ENCODE results near the gene DDC.

Gene DDC, protein sequence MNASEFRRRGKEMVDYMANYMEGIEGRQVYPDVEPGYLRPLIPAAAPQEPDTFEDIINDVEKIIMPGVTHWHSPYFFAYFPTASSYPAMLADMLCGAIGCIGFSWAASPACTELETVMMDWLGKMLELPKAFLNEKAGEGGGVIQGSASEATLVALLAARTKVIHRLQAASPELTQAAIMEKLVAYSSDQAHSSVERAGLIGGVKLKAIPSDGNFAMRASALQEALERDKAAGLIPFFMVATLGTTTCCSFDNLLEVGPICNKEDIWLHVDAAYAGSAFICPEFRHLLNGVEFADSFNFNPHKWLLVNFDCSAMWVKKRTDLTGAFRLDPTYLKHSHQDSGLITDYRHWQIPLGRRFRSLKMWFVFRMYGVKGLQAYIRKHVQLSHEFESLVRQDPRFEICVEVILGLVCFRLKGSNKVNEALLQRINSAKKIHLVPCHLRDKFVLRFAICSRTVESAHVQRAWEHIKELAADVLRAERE

DNA sequence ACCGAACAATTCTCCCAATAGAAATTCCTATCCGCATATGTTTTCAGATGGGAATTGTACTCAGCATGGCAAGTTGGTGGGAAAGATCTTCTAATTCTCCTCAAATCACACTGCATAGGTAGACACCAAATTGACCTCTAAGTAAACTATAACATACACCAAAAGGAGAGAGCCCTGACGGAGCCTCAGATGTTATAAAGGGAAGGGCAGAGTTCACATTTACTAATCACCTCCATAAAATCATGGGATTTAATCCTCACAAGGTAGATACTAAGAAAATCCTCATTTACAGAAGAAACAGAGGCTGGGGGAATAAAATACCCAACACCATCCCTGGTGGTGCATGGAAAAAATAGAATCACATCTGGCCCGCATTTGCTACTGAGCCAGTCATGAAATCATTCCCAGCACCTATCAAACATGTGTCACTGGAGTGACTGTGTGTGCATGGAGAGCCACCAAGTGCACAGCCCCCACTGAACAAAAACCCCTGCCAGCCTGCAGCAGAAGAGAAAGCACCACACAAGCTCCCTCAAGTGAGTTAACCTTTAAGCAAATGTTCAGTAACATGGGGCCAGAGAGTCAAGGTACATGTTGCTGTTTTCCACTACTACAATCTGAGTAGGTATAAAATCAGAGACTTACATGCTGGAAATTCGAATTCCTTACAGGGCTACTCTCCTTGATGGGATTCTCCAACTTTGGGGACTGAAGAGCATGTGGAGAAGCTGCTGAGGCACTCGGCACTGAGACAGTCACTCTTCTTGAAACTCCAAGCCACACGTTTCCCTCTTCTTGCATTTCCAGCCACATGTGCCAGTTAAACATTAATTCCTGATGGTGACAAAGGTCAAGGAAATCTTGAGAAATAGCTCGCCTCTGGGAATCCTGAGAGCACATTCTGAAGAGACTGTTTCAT is at the start of gene DDC:
Gene DDC (minus strand): TSS at position 766 of the 919 bp plus-strand sequence. CDS start 21,320 bp downstream, outside the sequence.
- DNase-seq = no peak

DNA sequence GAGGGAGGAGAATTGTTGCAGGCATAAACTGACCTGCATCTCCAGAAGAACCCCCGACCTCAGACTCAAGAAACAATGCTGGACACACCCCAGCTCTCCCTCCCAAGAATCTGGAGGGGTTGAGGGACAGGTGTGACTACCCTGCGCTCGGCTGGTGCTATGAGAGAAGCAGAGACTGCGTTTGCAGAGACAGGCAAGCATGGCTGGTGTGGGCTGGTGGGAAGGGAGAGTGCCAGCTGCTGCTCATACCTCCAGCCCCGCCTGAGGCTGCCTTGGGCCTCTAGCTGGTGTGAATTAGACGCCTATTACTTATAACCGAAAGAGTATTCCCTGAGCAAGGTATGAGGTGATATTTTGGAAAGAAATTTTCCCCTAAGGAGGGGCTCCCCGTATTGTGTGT is 48.3 kb upstream of the DDC start:
- no peak for DNase-seq

DNA sequence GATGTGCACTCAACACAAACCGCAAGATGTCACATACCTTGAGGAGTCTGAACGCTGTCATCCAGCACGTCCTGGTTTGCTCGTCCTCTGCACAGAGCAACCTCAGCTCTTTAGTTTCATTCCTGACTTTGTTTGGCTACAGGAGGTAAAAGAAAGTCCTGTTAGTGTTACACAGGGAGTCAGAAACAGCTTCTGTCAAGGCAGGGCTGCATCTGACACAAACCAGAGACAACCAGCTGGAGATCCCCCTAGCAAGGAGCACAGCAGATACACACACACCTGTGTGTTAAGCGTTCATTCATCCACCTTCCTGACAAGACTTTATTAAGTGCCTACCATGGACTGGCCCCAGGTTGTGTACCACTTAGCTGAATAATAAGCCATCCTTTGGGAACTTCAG is 47.5 kb upstream of the DDC start:
- DNase-seq = no peak

DNA sequence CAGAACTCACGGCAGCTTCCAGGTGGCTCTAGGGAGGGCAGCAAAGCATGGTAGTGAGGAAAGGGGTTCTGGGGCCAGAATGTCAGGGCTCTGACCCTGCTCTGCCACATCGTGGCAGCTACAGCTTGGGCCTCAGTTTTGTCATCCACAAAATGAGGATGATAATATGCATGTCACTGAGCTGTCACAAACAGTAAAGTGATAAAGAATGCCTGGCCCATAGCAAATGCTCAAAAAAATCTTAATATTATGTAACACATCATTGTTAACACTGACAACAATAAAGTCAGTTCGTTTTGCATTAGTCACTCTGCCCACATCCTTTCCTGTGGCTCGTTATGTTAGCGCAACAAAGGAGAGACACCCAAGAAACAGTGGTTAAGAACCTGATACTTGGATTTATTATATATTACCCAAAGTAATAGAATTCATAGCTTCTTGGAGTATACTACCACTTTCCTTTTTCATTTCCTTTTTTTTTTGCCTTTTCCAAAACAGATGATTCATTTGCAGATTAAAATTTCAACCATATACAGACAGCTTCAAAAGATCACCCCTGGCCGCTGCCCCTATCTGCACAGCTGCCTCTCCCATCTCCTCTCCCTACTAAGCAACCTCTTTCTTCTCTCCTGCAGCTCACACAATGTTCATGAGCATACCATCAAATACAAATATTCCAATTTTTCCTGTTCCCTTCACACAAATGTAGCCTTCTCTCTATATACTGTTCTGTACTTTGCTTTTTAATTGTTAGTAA is 45.5 kb upstream of the DDC start:
- DNase-seq = no peak

DNA sequence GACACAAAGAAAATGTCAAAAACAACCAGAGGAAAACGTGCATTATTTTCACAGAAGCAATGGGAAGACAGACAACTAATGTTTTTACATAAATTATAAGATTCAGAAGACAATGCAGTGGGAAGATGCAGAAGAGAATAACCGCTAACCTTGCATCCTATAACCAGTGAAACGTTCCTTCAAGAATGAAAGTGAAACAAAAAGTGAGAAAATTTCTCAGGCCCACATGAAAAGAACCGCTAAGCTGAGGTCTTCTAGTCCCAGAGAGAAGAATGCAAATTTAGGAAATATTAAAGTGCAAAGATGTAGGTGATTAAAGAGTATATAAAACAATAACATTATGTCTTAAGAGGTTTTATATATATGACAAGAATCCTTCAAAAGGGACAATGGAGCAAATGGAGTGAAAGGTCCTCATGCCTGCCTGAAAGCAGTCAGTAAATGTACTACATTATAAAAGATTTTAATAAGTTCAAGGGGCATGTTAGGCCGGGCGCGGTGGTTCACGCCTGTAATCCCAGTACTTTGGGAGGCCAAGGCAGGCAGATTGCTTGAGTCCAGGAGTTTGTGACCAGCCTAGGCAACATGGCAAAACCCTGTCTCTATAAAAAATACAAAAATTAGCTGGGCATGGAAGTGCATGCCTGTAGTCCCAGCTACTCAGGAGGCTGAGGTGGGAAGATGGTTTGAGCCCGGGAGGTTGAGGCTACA is 43.1 kb upstream of the DDC start:
- peak; percentile 24 for DNase-seq

DNA sequence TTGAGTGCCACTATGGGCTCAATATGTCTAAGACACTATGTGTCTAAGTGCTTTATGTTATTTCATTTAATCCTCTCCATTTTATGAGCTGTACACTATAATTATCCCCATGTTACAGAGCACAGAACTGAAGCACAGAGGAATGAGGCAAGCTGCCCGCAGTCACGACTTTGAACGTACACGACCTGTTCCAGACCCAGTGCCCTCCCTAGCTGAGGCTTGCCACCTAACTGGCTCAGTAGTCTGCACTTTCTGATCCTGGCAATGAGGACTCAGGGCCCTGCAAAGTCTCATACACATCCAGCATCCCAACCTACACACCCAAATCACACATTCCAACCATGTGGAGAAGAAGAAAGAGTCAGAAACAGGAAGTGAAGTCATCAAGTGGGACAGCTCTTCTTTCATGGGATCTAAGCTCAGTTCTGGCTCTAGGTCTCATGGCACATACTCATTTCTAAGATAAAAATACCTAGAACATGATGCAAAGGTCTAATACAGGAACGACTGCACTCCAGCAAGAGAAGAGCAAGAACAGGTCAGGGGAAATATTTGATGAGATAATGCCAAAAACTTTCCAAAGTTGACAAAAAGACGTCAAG is 42.4 kb upstream of the DDC start:
- no peak for DNase-seq

DNA sequence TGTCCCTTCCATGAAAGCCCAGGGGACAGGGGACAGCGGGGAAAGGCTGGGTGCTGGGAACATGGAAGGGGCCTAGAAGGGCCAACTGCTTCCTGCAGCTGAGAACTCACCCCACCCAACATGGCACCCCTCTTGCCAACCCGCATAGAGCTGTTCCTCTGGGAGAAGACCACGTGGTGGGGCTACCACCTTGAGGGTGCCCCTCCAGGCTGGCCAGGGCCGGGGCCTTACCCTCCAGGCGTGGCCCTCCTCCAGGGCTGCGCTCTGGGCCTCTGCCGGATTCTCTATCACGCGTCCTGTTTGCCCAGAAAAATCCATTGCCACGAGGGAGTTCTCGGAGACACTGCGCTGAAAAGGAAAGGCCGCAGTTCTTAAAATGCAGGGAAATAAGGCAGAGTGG is 39.9 kb upstream of the DDC start:
- no peak for DNase-seq

DNA sequence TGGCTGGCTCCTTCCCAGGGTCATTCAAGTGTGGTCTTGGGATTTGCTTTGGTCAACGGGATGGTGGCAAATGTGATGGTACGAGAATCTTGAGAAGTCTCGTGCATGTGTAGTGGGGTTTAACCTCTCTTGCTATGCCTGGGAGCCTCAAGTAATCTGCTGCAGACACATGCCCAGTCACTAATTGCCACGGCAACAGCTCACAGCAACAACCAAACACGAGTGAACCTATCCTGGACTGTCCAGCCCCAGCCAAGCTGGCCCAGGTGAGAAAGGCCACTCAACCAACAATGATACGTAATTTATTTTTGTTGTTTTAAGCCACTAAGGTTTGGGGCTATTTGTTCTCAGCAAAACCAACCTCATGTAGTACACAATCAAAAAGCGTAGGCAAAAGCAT is 38.1 kb upstream of the DDC start:
- DNase-seq = no peak

DNA sequence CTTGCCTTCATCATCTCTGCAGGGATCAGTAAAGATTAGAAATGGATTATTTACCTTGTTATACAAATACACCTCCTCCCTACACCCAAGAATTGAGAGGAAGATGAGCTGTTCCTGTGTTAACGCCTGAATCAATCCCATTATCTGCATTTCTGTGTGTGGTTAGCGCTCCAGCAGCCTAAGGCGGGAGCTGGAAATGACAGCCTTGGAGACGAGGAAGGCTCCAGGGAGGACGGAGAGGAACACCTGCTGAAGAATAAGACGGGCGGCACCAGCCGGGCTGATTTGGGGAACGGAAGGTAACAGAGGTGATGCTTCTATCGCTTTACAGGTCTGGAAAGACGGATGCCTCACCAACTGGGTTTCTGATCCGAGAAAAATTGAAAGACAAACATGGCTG is 34.2 kb upstream of the DDC start:
- no peak for DNase-seq

DNA sequence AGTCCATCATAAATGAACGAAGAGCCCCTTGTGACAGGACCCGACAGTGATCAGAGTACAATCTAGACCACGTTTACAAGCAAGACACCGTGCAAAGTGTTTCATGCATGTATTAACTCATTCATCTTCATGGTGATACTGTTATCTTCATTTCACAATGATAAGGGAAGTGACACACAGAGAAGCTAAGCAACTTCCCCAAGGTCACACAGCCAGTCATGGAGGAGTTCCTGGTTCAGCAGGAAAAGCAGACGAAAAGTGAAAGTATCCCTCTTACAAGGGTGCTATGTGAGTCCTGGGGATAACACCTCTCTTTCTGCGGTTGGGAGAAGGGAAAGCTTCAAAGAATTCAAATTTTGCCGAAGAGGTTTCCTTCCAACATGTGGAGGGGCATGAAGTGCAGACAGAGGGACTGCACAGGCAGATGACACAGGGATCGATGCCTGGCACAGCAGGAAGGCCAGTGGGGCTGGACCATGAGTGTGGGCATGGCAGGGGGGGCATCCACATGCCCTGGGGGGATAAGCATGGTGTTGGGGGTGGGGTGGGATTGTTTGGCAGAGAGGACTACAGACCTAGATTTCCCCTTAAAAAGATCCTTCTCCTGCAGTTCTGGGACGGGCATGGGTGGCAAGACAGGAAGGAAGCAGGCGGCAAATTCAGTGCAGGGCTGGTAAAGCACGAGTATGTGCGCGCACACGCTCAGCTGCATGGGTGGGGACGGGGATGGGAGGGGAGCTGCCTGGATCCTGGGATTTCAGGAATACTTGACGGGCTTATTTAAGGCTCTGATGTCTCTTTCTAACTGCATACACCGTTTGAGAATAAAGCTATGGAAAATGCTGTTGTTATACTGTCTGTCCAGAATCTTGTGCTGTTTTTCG is 33.5 kb upstream of the DDC start:
- DNase-seq = no peak

DNA sequence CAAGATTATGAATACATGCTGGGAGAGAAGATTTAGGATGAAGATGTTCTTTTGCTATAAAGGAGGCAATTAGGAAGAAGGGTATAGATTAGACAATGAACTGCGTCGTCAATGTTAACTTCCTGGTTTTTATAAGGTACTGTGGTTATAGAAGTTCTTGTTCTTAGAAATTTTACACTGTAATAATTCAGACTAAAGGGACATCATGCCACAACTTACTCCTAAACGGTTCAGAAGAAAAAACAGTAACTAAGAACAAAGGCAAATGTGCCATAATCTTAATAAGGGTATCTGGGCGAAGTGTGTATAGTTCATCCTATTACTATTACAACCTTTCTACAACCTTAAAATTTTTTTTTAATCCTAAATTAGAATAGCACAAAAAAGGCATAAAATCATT is 31.3 kb upstream of the DDC start:
- DNase-seq = no peak

DNA sequence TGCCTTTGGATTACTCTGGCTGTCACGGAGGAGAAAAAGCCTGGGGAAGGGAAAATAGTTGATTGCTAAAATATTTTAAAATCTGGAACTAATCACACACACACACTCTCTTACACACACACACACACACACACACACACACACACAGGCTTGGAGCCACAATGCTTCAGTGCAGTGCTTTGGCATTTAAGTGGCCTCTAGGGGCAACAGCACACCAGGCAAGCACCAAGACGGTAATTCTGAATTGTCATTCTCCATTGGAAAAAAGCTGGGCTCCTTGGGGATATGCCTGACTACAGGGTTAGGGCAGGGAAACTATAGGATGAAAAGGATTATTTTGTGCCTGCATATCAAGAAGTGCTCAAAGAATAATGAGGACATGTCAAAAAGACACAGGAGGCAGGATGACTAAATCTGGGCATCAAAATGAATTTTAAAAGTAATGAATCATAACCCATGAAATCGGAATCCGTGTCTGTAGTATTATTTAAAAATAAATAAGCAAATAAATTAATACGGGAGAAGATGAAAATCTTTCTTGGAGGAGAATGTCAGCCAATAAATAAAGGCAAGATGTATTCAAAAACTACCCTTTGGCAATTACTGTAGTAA is 30.4 kb upstream of the DDC start:
- DNase-seq = no peak

DNA sequence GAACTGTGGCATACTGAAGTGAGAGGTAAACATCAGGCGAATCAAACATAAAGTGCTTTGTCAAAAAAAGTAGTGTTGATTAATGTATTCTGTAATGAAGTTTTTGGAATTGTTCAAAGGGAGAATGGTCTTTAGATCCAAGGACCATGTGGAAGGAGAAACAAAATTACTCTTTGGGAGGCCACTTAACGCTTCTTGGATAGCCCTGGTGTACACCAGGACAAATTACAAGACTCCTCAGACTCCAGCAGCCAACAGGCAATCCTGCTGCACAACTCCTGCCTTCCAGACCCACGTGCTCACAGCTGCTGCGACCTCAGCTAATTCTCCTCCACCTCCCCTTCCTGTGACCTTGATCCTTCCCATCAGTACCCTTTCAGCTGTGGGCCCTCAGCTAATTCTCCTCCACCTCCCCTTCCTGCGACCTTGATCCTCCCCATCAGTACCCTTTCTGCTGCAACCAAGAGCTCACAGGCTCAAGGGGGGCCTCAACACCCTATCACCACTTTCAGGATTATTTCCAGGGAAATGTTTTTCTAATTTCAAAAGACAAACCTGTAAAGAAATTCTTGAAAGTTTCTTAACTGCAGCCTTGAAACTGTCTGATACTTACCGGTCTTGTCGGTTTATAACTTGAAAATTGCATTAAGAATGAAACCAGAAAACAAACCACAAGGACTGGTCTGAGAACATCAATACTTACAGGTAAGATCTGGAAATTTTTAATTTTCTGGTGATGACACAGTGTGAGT is 29.7 kb upstream of the DDC start:
- DNase-seq = no peak

DNA sequence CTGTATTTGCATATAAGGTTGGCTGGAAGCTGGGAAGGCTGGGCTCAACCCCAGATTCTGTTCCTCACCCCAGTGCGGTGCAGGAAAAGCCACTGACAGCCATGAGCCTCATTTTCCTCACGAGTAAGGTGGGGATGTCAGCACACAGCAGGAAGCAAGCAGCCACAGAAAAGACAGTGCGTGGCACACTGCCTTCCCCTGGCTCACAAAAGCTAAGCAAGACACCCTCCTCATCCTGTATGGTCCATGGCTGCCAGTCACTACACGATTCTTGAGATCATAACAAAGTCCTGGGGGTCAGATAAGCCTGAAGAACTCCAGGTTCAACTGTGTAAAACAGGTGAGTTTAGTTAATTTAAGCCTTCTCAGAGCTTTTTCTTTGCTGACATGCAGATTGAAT is 28.9 kb upstream of the DDC start:
- no peak for DNase-seq

DNA sequence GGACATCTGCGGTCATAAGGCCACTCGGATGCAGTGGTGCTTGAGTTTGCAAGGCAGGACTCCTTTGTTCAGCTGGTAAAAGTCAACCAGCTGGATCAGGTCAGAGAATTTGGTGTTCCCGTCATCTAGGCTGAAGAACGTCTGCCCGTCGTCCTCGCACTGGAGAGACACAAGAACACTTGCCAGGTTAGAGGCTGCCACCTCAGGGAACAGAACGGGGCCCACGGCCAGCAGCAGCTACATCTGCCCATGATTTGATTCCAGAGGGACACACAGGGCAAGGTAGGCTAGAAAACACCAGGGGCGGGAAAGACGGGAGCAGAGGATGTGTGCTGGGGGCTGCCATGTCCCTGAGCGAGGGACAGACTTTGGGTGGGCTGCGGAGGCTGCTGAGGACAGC is 27.7 kb upstream of the DDC start:
- no peak for DNase-seq

DNA sequence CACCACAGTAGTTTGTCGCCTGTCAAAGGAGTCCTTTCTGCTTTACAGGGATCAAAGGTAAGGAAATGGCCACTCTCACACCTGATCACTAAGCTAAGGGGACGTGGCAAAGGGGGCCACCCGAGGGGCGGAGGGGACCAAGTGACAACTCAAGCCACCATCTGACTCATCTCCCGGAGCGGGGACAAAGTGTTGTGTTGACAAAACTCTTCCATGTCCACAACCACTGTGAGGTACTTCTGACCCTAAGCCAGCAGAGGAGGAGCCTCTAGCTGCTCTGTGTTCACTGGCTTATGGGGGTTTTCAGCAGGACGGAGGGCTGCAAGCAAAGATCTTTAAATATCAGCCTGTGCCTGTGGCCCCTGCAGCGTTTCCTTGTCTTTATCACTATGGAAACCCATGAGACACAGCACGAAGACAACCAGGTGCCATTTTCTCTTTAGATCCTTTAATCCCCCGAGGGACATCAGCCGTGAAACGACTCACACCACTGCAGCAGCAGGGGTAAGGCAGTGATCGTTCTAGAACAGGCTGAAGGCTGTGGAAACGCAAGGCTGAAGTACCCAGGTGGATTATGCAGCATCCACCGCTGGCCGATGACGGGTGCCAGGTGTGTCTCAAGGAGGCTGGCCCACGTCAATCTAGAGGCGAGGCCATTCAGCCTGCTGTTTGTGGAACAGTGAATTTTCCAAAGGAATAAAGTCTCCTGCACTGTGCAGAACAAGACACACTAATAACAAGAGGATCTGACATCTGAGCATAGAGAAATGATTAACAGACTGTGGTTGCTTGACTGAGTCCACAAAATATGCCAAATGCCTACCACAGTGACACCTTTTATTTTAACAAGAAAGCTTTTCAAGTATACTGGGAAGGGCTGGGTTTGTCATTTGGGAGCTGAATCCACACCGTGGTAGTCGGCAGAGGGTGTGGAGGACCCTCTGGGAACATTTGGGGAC is 26.6 kb upstream of the DDC start:
- DNase-seq = no peak

DNA sequence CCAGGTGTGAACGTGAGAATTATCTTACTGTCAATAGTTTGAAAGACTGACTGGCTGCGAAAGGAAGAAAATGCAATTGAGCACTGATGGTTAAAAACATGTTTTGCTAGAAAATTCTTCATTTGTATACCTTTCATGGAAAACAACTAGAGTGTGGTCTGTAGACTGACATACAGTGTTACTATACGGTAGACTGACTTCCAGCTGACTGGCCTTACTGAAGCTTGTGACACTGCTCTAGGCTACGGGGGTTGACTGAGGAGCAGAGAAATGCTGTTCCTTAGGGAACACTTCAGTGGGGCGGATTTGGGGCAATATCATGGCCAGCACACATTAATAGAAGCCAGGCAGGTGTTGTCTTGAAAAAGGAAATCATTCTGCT is 25.9 kb upstream of the DDC start:
- no peak for DNase-seq

DNA sequence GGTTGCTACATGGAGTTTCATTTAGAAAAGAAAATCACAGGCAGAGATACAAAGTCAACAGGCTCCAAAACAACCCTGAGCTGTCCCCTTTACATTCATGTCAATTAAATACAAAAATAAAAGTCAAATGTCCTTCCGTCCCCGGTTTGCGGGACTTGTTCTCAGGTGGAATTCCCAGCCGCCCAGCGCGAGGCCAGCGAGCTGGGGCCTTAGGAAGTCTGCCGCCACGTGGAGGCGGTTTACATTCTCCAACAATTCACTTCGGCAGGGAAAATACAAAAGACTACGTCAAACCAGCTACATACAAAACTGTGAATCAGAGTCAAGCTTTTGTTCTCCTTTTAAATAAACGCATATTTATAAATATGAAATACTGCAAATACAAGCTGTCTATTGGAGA is 25.3 kb upstream of the DDC start:
- DNase-seq = no peak

DNA sequence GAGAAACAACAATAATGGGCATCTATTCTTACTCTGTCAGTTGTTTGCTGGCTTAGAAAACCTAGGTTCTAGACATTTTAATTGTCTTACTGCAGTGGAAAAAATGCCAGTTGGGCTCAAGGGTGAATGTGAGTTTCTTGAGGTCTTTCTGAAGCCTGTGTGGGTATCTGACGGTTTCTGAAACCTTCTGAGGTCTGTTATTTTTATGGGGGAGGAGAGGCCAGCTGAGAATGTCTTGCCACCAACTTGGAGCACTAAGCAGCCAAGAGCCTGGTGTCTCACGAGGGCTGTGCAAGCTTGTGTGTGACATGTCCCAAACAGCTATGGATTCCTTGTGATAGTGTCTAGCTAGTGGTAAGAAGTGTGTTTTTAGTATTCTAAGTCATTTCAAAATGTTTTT is 24.2 kb upstream of the DDC start:
- no peak for DNase-seq

All from RPMI8226 (cell line).